ENCODE results near the gene FNDC3B.

The FNDC3B gene

GRCh38 chr3:172325461-172325860, 286.1 kb downstream of the FNDC3B start:
- no peak for TF ChIP-seq TAF1 (IDR thresholded peaks at IDR 0.05; ENCODE audit: borderline replicate concordance, insufficient read depth, low read length)
- no peak for TF ChIP-seq SIN3A (IDR thresholded peaks at IDR 0.05; ENCODE audit: borderline replicate concordance, insufficient read depth, low read length)
- TF ChIP-seq REST (IDR thresholded peaks at IDR 0.05; ENCODE audit: insufficient read depth in 1 of 2, low read depth in 2 of 2, low read length in 2 of 2), result no peak
- TF ChIP-seq FOXP2 (optimal IDR thresholded peaks at IDR 0.05; ENCODE audit: borderline replicate concordance, extremely low read depth, extremely low read length, insufficient read depth), result no peak
- no peak for TF ChIP-seq POLR2AphosphoS5 (IDR thresholded peaks at IDR 0.05; ENCODE audit: low read depth, low read length)

GRCh38 chr3:172326993-172327392, 287.6 kb downstream of the FNDC3B start:
- no peak for TF ChIP-seq SIN3A (IDR thresholded peaks at IDR 0.05; ENCODE audit: borderline replicate concordance, insufficient read depth, low read length)
- TF ChIP-seq POLR2AphosphoS5 (IDR thresholded peaks at IDR 0.05; ENCODE audit: low read depth, low read length), result no peak
- TF ChIP-seq FOXP2 (optimal IDR thresholded peaks at IDR 0.05; ENCODE audit: borderline replicate concordance, extremely low read depth, extremely low read length, insufficient read depth), result no peak
- TF ChIP-seq TAF1 (IDR thresholded peaks at IDR 0.05; ENCODE audit: borderline replicate concordance, insufficient read depth, low read length), result no peak
- no peak for TF ChIP-seq REST (IDR thresholded peaks at IDR 0.05; ENCODE audit: insufficient read depth in 1 of 2, low read depth in 2 of 2, low read length in 2 of 2)

GRCh38 chr3:172328282-172328681, 288.9 kb downstream of the FNDC3B start:
- TF ChIP-seq TAF1 (IDR thresholded peaks at IDR 0.05; ENCODE audit: borderline replicate concordance, insufficient read depth, low read length) (no peak), FOXP2 (optimal IDR thresholded peaks at IDR 0.05; ENCODE audit: borderline replicate concordance, extremely low read depth, extremely low read length, insufficient read depth) (no peak), SIN3A (IDR thresholded peaks at IDR 0.05; ENCODE audit: borderline replicate concordance, insufficient read depth, low read length) (no peak), POLR2AphosphoS5 (IDR thresholded peaks at IDR 0.05; ENCODE audit: low read depth, low read length) (no peak), REST (IDR thresholded peaks at IDR 0.05; ENCODE audit: insufficient read depth in 1 of 2, low read depth in 2 of 2, low read length in 2 of 2) (no peak)

GRCh38 chr3:172329070-172329469, 289.7 kb downstream of the FNDC3B start:
- TF ChIP-seq POLR2AphosphoS5 (IDR thresholded peaks at IDR 0.05; ENCODE audit: low read depth, low read length), result no peak
- no peak for TF ChIP-seq FOXP2 (optimal IDR thresholded peaks at IDR 0.05; ENCODE audit: borderline replicate concordance, extremely low read depth, extremely low read length, insufficient read depth)
- TF ChIP-seq SIN3A (IDR thresholded peaks at IDR 0.05; ENCODE audit: borderline replicate concordance, insufficient read depth, low read length), result no peak
- TF ChIP-seq TAF1 (IDR thresholded peaks at IDR 0.05; ENCODE audit: borderline replicate concordance, insufficient read depth, low read length), result no peak
- TF ChIP-seq REST (IDR thresholded peaks at IDR 0.05; ENCODE audit: insufficient read depth in 1 of 2, low read depth in 2 of 2, low read length in 2 of 2), result no peak

- TF ChIP-seq TAF1 (IDR thresholded peaks at IDR 0.05; ENCODE audit: borderline replicate concordance, insufficient read depth, low read length) (no peak), POLR2AphosphoS5 (IDR thresholded peaks at IDR 0.05; ENCODE audit: low read depth, low read length) (no peak), FOXP2 (optimal IDR thresholded peaks at IDR 0.05; ENCODE audit: borderline replicate concordance, extremely low read depth, extremely low read length, insufficient read depth) (no peak), REST (IDR thresholded peaks at IDR 0.05; ENCODE audit: insufficient read depth in 1 of 2, low read depth in 2 of 2, low read length in 2 of 2) (no peak), SIN3A (IDR thresholded peaks at IDR 0.05; ENCODE audit: borderline replicate concordance, insufficient read depth, low read length) (no peak)
These were observed 291.0 kb downstream of the FNDC3B start for GRCh38 chr3:172330413-172330812.

Measured in PFSK-1 (cell line).